ENCODE measurements around the gene TBC1D14.

The TBC1D14 gene

DNA sequence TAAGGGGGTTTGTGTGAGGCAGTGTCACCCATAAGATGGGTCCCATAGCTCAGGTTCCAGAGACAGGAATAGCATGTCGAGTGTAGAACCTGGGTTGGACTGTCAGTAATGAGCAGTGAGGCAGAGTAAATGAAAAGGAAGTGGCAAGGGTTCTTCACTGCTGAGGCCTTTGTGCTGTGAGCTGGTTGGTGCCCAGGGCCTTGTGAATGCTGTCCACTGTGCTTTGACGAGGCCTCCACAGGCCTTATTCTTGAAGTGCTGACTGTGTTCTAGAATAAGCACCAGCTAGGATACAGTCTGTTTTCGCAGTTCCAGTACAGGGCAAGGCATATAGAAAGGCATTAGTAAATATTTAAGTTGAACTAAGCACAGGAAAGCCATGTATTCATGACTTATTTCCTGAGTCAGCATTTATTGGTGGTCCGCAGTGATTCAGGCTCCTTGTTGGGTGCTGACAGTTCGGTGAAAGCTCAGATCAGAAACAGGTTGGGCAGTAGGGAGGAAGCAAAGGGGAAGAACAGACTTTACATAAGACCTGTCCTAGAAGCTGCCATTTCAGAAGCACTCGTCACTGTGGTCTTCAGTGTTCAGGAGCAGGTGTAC is 107.9 kb downstream of the TBC1D14 start:
- peaks cover 5% of the 10 kb centered on the region for H3K4me1 Mint-ChIP-seq (ENCODE audit: low read depth)
- H3K36me3 Mint-ChIP-seq (ENCODE audit: low read depth), result peaks cover 29% of the 10 kb centered on the region
- no peak overlapping the region for H3K4me3 Mint-ChIP-seq
- H3K27ac Mint-ChIP-seq, result no peak overlapping the region
- H3K9me3 Mint-ChIP-seq, result no peaks in the 10 kb centered on the region
- DNase-seq (ENCODE audit: low spot score), result no peak
- H3K27me3 Mint-ChIP-seq (ENCODE audit: low read depth), result no peaks in the 10 kb centered on the region

DNA sequence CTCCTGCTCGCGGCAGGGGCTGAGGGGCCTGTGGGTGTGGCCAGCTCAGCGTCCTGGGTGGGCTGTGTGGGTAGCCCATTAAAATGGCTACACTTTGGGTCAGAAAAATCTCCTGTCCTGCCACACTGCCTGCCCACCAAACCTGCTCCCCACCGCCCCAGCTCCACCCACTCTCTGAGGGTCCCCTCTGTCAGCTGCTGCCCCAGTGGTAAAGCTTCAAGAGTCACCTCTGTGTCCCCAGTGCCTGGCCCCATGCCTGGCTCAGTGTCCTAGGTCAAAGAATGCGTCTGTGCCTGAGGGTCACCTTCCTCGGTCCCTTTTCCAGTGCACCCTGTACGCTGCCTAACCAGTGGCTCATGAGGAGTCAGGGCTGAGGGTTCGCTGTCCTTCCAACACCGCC is 108.7 kb downstream of the TBC1D14 start:
- Mint-ChIP-seq H3K9me3 (no peaks in the 10 kb centered on the region), H3K4me3 (no peak overlapping the region), H3K4me1 (ENCODE audit: low read depth) (peaks cover 5% of the 10 kb centered on the region), H3K36me3 (ENCODE audit: low read depth) (peaks cover 27% of the 10 kb centered on the region), H3K27ac (no peak overlapping the region), H3K27me3 (ENCODE audit: low read depth) (no peaks in the 10 kb centered on the region)
- no peak for DNase-seq (ENCODE audit: low spot score)

DNA sequence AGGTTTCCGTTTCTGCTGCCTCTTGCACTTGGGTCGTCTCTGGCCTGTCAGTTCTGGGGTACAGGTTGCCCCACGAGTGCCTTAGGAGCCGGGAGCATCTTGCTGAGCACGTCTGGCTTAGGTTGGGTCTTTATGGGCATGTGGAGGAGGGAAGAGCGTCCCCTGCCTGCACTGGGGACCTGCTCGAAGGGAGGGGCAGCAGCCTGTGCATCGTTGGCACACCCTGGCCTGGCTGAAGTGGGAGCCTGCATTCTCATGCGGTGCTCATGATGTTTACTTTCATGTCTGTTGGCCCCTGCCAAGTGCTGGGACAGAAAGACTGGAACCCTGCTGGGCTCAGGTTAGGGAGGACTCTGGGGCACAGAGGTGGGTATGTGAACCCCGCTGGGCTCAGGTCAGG is 109.7 kb downstream of the TBC1D14 start:
- Mint-ChIP-seq H3K4me1 (ENCODE audit: low read depth) (peaks cover 3% of the 10 kb centered on the region), H3K27ac (no peak overlapping the region), H3K27me3 (ENCODE audit: low read depth) (no peaks in the 10 kb centered on the region), H3K36me3 (ENCODE audit: low read depth) (peaks cover 20% of the 10 kb centered on the region), H3K4me3 (no peak overlapping the region), H3K9me3 (no peaks in the 10 kb centered on the region)
- DNase-seq (ENCODE audit: low spot score), result no peak

- H3K27me3 Mint-ChIP-seq (ENCODE audit: low read depth), result no peaks in the 10 kb centered on the region
- no peak overlapping the region for H3K4me3 Mint-ChIP-seq
- no peaks in the 10 kb centered on the region for H3K4me1 Mint-ChIP-seq (ENCODE audit: low read depth)
- DNase-seq (ENCODE audit: low spot score), result no peak
- H3K27ac Mint-ChIP-seq, result no peak overlapping the region
- peaks cover 11% of the 10 kb centered on the region for H3K36me3 Mint-ChIP-seq (ENCODE audit: low read depth)
- H3K9me3 Mint-ChIP-seq, result no peaks in the 10 kb centered on the region
Observed at GRCh38 chr4:7020290-7020689, 110.7 kb downstream of the TBC1D14 start.

DNA sequence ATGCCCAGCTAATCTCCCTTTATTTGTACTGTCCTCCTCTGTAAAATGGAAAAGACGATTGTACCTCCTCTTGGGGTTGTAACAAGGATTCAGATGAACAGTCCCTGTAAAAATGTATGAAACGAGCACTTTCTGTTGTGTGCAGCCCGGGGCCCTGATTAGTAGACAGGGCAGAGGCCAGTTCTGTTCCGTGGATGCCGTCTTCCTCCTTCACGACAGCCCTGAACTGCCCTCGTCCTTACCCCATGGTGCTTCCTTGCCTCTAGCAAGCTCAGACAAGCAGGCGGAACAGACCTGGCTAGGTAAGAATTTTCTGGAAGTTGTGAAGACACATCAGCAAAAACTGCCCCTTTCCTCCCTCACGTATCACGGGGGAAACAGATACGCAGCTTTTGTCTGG is 111.2 kb downstream of the TBC1D14 start:
- Mint-ChIP-seq H3K9me3 (no peaks in the 10 kb centered on the region), H3K27ac (no peak overlapping the region), H3K36me3 (ENCODE audit: low read depth) (peaks cover 10% of the 10 kb centered on the region), H3K4me1 (ENCODE audit: low read depth) (no peaks in the 10 kb centered on the region), H3K4me3 (no peak overlapping the region), H3K27me3 (ENCODE audit: low read depth) (no peaks in the 10 kb centered on the region)
- no peak for DNase-seq (ENCODE audit: low spot score)

DNA sequence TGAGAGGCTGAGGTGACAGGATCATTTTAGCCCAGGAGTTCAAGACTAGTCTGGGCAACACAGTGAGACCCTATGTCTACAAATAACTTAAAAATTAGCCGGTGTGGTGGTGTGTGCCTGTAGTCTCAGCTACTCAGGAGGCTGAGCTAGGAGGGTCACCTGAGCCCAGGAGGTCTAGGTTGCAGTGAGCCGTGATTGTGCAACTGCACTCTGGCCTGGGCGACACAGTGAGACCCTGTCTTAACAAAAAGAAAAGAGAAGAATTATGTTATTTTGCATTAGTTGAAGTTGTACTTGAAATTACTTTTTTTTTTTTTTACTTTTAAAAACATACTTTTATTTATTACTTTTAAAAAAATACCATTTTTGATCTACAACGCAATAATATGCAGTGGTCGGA is 111.7 kb downstream of the TBC1D14 start:
- Mint-ChIP-seq H3K4me3 (no peak overlapping the region), H3K9me3 (no peaks in the 10 kb centered on the region), H3K36me3 (ENCODE audit: low read depth) (peaks cover 13% of the 10 kb centered on the region), H3K27me3 (ENCODE audit: low read depth) (no peaks in the 10 kb centered on the region), H3K4me1 (ENCODE audit: low read depth) (no peaks in the 10 kb centered on the region), H3K27ac (no peak overlapping the region)
- DNase-seq (ENCODE audit: low spot score), result no peak

- DNase-seq (ENCODE audit: low spot score), result no peak
- no peak overlapping the region for H3K4me3 Mint-ChIP-seq
- no peaks in the 10 kb centered on the region for H3K4me1 Mint-ChIP-seq (ENCODE audit: low read depth)
- no peak overlapping the region for H3K27ac Mint-ChIP-seq
- H3K36me3 Mint-ChIP-seq (ENCODE audit: low read depth), result peaks cover 17% of the 10 kb centered on the region
- no peaks in the 10 kb centered on the region for H3K27me3 Mint-ChIP-seq (ENCODE audit: low read depth)
- no peaks in the 10 kb centered on the region for H3K9me3 Mint-ChIP-seq
Observed at GRCh38 chr4:7021930-7022664, 112.5 kb downstream of the TBC1D14 start.

DNA sequence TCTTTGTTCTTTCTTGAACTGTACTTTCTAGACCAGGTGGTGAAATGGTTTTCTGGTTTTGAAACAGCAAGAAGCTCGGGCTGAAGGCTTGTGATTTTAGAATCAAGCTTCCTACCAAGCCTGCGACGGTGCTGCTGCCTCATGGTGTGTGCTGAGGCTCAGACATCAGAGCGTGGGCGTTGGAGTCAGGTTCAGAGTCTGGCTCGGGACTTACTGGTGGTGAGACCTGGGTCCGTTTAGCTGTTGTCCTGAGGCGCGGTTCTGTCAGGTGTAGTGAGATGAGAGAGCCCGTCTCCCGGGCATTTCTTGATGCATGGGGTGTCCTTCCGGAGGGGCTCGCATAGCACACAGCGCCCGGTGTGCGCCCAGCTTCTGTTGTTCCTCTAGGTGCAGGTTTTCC is 113.9 kb downstream of the TBC1D14 start:
- no peaks in the 10 kb centered on the region for H3K9me3 Mint-ChIP-seq
- H3K27me3 Mint-ChIP-seq (ENCODE audit: low read depth), result no peaks in the 10 kb centered on the region
- H3K4me3 Mint-ChIP-seq, result no peak overlapping the region
- H3K27ac Mint-ChIP-seq, result no peak overlapping the region
- no peaks in the 10 kb centered on the region for H3K4me1 Mint-ChIP-seq (ENCODE audit: low read depth)
- peaks cover 25% of the 10 kb centered on the region for H3K36me3 Mint-ChIP-seq (ENCODE audit: low read depth)
- DNase-seq (ENCODE audit: low spot score), result no peak

GRCh38 chr4:7023901-7024300 is 114.3 kb downstream of the TBC1D14 start:
- DNase-seq (ENCODE audit: low spot score), result no peak
- H3K27me3 Mint-ChIP-seq (ENCODE audit: low read depth), result no peaks in the 10 kb centered on the region
- peaks cover 3% of the 10 kb centered on the region for H3K4me1 Mint-ChIP-seq (ENCODE audit: low read depth)
- no peak overlapping the region for H3K27ac Mint-ChIP-seq
- H3K9me3 Mint-ChIP-seq, result no peaks in the 10 kb centered on the region
- H3K4me3 Mint-ChIP-seq, result no peak overlapping the region
- peaks cover 25% of the 10 kb centered on the region for H3K36me3 Mint-ChIP-seq (ENCODE audit: low read depth)

DNA sequence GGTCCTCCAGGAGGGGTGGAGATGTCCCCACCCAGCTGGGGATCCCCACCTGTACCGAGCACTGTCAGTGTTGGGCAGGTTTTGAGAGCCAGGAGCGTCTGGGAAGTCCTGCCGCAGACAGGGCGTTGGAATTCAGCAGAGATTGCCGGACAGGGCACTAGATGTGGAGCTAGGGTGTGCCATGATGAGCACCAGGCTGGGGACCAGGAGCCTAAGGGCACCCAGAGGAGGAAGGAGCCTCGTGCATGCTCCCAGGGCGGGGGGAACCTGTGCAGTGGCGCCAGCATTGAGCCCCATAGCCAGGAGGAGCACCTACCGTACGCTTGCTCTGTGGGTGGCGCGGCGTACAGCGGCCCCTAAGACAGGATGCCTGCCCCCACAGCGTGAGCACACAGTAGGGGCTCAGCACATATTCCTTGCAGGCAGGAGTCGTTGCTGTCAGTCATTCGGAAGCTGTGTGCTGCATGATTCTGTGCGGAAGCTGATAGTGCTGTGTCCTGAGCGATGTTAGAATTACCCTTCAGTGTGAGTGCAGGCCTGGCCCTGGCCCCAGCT is 114.8 kb downstream of the TBC1D14 start:
- H3K9me3 Mint-ChIP-seq, result no peaks in the 10 kb centered on the region

DNA sequence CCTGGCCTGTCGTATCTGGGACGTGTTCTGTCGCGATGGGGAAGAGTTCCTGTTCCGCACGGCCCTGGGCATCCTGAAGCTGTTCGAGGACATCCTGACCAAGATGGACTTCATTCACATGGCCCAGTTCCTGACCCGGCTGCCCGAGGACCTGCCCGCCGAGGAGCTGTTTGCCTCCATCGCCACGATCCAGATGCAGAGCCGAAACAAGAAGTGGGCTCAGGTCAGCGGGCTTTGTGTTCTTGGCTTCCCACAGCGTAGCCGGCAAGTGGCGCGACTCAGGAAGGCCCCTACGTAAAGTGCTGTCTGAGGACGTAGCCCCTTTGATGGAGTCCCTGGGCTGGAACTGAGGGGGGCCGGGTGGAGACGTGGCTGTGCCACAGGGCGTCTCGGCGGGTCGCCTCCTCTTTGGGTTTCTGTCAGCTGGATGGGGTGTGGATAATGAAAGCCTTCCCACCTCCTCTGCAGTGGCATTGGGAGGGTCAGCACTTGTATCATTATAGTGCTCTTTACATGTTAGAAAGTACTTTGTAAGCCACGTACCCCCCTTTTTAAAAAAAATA is 115.5 kb downstream of the TBC1D14 start:
- peak overlapping the region; percentile 35 for H3K27ac Mint-ChIP-seq
- H3K9me3 Mint-ChIP-seq, result no peaks in the 10 kb centered on the region
- no peak for DNase-seq (ENCODE audit: low spot score)
- no peaks in the 10 kb centered on the region for H3K27me3 Mint-ChIP-seq (ENCODE audit: low read depth)
- no peak overlapping the region for H3K4me3 Mint-ChIP-seq
- peaks cover 3% of the 10 kb centered on the region for H3K4me1 Mint-ChIP-seq (ENCODE audit: low read depth)
- peaks cover 28% of the 10 kb centered on the region for H3K36me3 Mint-ChIP-seq (ENCODE audit: low read depth)

More for the DNA sequence above, 114.8 kb downstream of the TBC1D14 start:
- Mint-ChIP-seq H3K4me1 (ENCODE audit: low read depth) (peaks cover 3% of the 10 kb centered on the region), H3K36me3 (ENCODE audit: low read depth) (peaks cover 29% of the 10 kb centered on the region), H3K27ac (no peak overlapping the region), H3K4me3 (no peak overlapping the region), H3K27me3 (ENCODE audit: low read depth) (no peaks in the 10 kb centered on the region)
- DNase-seq (ENCODE audit: low spot score), result no peak

DNA sequence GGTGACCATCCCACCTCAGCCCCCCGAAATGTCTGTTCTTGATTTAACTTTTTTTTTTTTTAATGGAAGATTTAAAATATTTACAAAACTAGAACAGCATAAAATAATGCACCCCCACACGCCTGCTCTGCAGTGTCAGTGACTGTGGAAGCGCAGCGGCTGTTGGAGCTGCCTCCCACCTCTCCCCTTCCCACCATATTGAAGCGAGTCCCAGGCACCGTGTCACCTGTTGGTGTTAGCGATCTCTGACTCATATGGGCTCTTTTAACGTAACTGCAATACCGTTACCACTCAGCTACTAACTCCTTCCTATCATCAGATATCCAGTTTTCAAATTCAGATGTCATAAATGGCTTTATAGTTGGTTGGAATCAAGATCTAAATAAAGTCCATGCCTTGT is 116.5 kb downstream of the TBC1D14 start:
- Mint-ChIP-seq H3K27ac (no peak overlapping the region), H3K4me1 (ENCODE audit: low read depth) (peaks cover 3% of the 10 kb centered on the region)

GRCh38 chr4:7027284-7027683 is 117.7 kb downstream of the TBC1D14 start:
- no peak for DNase-seq (ENCODE audit: low spot score)
- Mint-ChIP-seq H3K4me3 (no peak overlapping the region), H3K4me1 (ENCODE audit: low read depth) (peaks cover 3% of the 10 kb centered on the region), H3K36me3 (ENCODE audit: low read depth) (peaks cover 35% of the 10 kb centered on the region), H3K27me3 (ENCODE audit: low read depth) (no peaks in the 10 kb centered on the region), H3K27ac (peak overlapping the region; percentile 3), H3K9me3 (no peaks in the 10 kb centered on the region)

More for the DNA sequence above, 116.5 kb downstream of the TBC1D14 start:
- no peak for DNase-seq (ENCODE audit: low spot score)
- H3K36me3 Mint-ChIP-seq (ENCODE audit: low read depth), result peaks cover 32% of the 10 kb centered on the region
- no peaks in the 10 kb centered on the region for H3K27me3 Mint-ChIP-seq (ENCODE audit: low read depth)
- H3K9me3 Mint-ChIP-seq, result no peaks in the 10 kb centered on the region
- H3K4me3 Mint-ChIP-seq, result no peak overlapping the region

DNA sequence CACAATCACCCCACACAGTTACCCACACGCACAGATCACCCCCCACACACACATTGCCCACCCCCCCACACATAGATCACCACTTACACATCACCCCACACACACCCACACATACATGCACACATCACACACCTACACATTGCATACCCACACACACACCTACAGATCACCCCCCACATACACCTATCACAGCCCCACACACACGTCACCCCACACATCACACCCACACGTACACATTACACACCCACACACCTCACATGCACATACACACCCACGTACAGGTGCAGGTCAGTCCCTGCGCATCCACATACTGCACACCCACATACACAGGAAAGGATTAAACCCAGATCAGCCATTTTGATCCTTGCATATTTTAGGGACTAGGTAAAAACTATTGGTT is 118.3 kb downstream of the TBC1D14 start:
- peaks cover 35% of the 10 kb centered on the region for H3K36me3 Mint-ChIP-seq (ENCODE audit: low read depth)
- DNase-seq (ENCODE audit: low spot score), result no peak
- H3K4me1 Mint-ChIP-seq (ENCODE audit: low read depth), result peaks cover 3% of the 10 kb centered on the region
- H3K27me3 Mint-ChIP-seq (ENCODE audit: low read depth), result no peaks in the 10 kb centered on the region
- H3K4me3 Mint-ChIP-seq, result no peak overlapping the region
- no peaks in the 10 kb centered on the region for H3K9me3 Mint-ChIP-seq
- no peak overlapping the region for H3K27ac Mint-ChIP-seq
